HepG2 (cell line): Measurements from ENCODE around the gene SEC31A. TPM values are rescaled to one million over a fixed set of nuclear protein-coding genes. Genes with fewer than 3 reads are reported as not detected.

Source experiments
- ATAC-seq: fragments of 200-7000 bp; cut with Tn5 transposase; 3 replicates; pipeline ENCODE4 v1.9.1; 2020; ENCODE audit warnings: mild to moderate bottlenecking, moderate library complexity
- BruUV-seq: library from RNA; stranded (reverse); fragments of 400-500 nt; replicated peaks from 2 replicates; lab custom pipeline; 2021; lab: Mats Ljungman, UMichigan
- CTCF ChIA-PET: fragments of 300-600 bp; formaldehyde crosslinking; extraction: SDS; loops from one replicate; lab custom pipeline; 2021; ENCODE audit warnings: low total read pairs, inconsistent platforms, low intra/inter-chr PET ratio; lab: Yijun Ruan, JAX
- POLR2A ChIA-PET: fragments of 350-600 bp; sonication (Branson Sonifier 250); formaldehyde crosslinking; loops from one replicate; lab custom pipeline; 2020; ENCODE audit warnings: antibody characterized with exemption, inconsistent platforms; lab: Yijun Ruan, JAX
- DNase-seq: peaks from one replicate; pipeline ENCODE4 v3.0.0-alpha.2; 2015; ENCODE audit warnings: low spot score
- FAIRE-seq: peaks from 3 replicates; lab custom pipeline; 2011; peaks lifted over from hg19 to GRCh38; lab: Jason Lieb, UNC
- H2AFZ ChIP-seq: one replicate; pipeline ENCODE4 v1.6.1; 2011; ENCODE audit warnings: low read length, inconsistent platforms
- H3K27ac ChIP-seq: fragments of 300-600 bp; 3 replicates; pipeline ENCODE4 v1.8.0; 2011; ENCODE audit warnings: mixed run types, mild to moderate bottlenecking, mixed read lengths, low read length, inconsistent platforms; ENCODE audit not compliant: insufficient read depth; ENCODE audit errors: extremely low read length
- H3K27me3 ChIP-seq, 2 experiments: fragments of 200-600 bp in 1 of 2; 2 replicates in 1 of 2; 3 replicates in 1 of 2; pipeline versions ENCODE4 v1.6.0 to v1.8.0; 2011; ENCODE audit warnings: low read length in 2 of 2, mild to moderate bottlenecking in 2 of 2, moderate library complexity in 2 of 2, inconsistent platforms in 1 of 2; ENCODE audit not compliant: insufficient read depth in 2 of 2, control insufficient read depth in 1 of 2
- H3K36me3 ChIP-seq, 2 experiments: fragments of 200-600 bp in 1 of 2; replicated peaks in 1 of 2; 2 replicates in 1 of 2; 3 replicates in 1 of 2; pipeline versions ENCODE4 v1.5.1 to v1.8.0; 2011; ENCODE audit warnings: low read length in 2 of 2, inconsistent platforms in 1 of 2; ENCODE audit not compliant: insufficient read depth in 2 of 2, control insufficient read depth in 1 of 2
- H3K4me1 ChIP-seq: 2 replicates; pipeline ENCODE4 v1.5.1; 2012; ENCODE audit warnings: low read length, inconsistent platforms; ENCODE audit not compliant: insufficient read depth
- H3K4me2 ChIP-seq: 2 replicates; pipeline ENCODE4 v1.6.0; 2011; ENCODE audit warnings: low read depth, low read length, inconsistent platforms
- H3K4me3 ChIP-seq, 3 experiments: fragments of 200-600 bp in 1 of 3; sonication (generic), shearing (Covaris generic) in 1 of 3; replicated peaks in 1 of 3; 2 replicates each; pipeline ENCODE4 v1.5.1; 2011 to 2016; ENCODE audit warnings: low read length in 3 of 3, inconsistent platforms in 2 of 3, low read depth in 2 of 3, mild to moderate bottlenecking in 2 of 3, control low read depth in 1 of 3, mixed read lengths in 1 of 3; ENCODE audit not compliant: insufficient read depth in 1 of 3
- H3K79me2 ChIP-seq: one replicate; pipeline ENCODE4 v1.6.1; 2011; ENCODE audit warnings: low read length, inconsistent platforms; ENCODE audit not compliant: insufficient read depth
- H3K9ac ChIP-seq: 2 replicates; pipeline ENCODE4 v1.6.0; 2011; ENCODE audit warnings: mild to moderate bottlenecking, low read depth, low read length, inconsistent platforms; ENCODE audit not compliant: insufficient read depth
- H3K9me3 ChIP-seq: 2 replicates; pipeline ENCODE4 v1.5.1; 2012; ENCODE audit warnings: mild to moderate bottlenecking, low read length
- H4K20me1 ChIP-seq: 2 replicates; pipeline ENCODE4 v1.6.0; 2011; ENCODE audit warnings: inconsistent platforms, mild to moderate bottlenecking, low read length, moderate library complexity; ENCODE audit not compliant: insufficient read depth
- ATF4 ChIP-seq, 2 experiments: fragments of 450-650 bp in 1 of 2; sonication (generic) in 1 of 2; formaldehyde crosslinking; IDR thresholded peaks; 2 replicates each; pipeline versions ENCODE4 v1.5.0 to v1.8.0; 2020 to 2022; ENCODE audit warnings: mild to moderate bottlenecking in 1 of 2, missing genetic modification reagents in 1 of 2
- ATF7 ChIP-seq, 2 experiments: fragments of 450-650 bp in 1 of 2; sonication (generic) in 1 of 2; formaldehyde crosslinking in 1 of 2; IDR thresholded peaks; 2 replicates each; pipeline versions ENCODE4 v1.4.0 to v1.6.1; 2016 to 2020; ENCODE audit warnings: antibody characterized with exemption in 1 of 2, mild to moderate bottlenecking in 1 of 2, missing genetic modification reagents in 1 of 2
- DPF2 ChIP-seq: sonication (generic); formaldehyde crosslinking; IDR thresholded peaks from 2 replicates; pipeline ENCODE4 v1.4.0; 2020; ENCODE audit warnings: mild to moderate bottlenecking, low read depth, missing genetic modification reagents, borderline replicate concordance
- GPBP1L1 ChIP-seq: sonication (generic); formaldehyde crosslinking; IDR thresholded peaks from 2 replicates; pipeline ENCODE4 v1.5.0; 2020; ENCODE audit warnings: mild to moderate bottlenecking, missing genetic modification reagents
- NFYB ChIP-seq: sonication (generic); formaldehyde crosslinking; IDR thresholded peaks from 2 replicates; pipeline ENCODE4 v1.4.0; 2020; ENCODE audit warnings: missing genetic modification reagents
- POLR2AphosphoS5 ChIP-seq: IDR thresholded peaks from 2 replicates; pipeline ENCODE4 v1.6.1; 2012; ENCODE audit warnings: low read depth, low read length
- RORA ChIP-seq: sonication (generic); formaldehyde crosslinking; IDR thresholded peaks from 2 replicates; pipeline ENCODE4 v1.5.0; 2020; ENCODE audit warnings: mild to moderate bottlenecking, missing genetic modification reagents, moderate library complexity
- ZNF468 ChIP-seq: sonication (generic); formaldehyde crosslinking; IDR thresholded peaks from 2 replicates; pipeline ENCODE4 v1.8.0; 2022; ENCODE audit warnings: mild to moderate bottlenecking, moderate library complexity, missing genetic modification reagents
- ZNF598 ChIP-seq: sonication (generic); formaldehyde crosslinking; IDR thresholded peaks from 2 replicates; pipeline ENCODE4 v1.5.1; 2020; ENCODE audit warnings: mild to moderate bottlenecking, missing genetic modification reagents, borderline replicate concordance
- ZSCAN12 ChIP-seq: sonication (generic); formaldehyde crosslinking; IDR thresholded peaks from 2 replicates; pipeline ENCODE4 v1.9.0; 2021; ENCODE audit warnings: mild to moderate bottlenecking, missing genetic modification reagents
- in situ Hi-C: cut with HindIII; loops from 2 replicates; pipeline ENCODE4 v1.10.0; 2017; ENCODE audit warnings: low pct_unique_long_range_greater_than_20kb; ENCODE audit not compliant: extremely low pct_ligation_motif_present
- intact Hi-C: fragments of 100-400 bp; cut with micrococcal nuclease; formaldehyde crosslinking; loops from one replicate; pipeline ENCODE4 v1.10.0; 2022; ENCODE audit not compliant: unreplicated experiment
- polyA plus RNA-seq, 8 experiments: library from polyadenylated mRNA; depleted of rRNA in 3 of 8; stranded (reverse) in 7 of 8; unstranded in 1 of 8; fragments of >200 nt; fragmentation: Illumina TruSeq in 4 of 8; extraction: Trizol in 4 of 8; gene quantifications; 2 replicates each; pipeline versions ENCODE4 v1.2.1 to v1.2.3, GENCODE V29; 2011 to 2016; ENCODE audit warnings: low read depth in 4 of 8, missing spikeins in 1 of 8, mixed read lengths in 1 of 8; ENCODE audit not compliant: insufficient read depth in 1 of 8
- total RNA-seq, 5 experiments: library from RNA; depleted of rRNA; stranded (reverse); fragments of >200 nt; fragmentation: Illumina TruSeq; extraction: Trizol; gene quantifications; 2 replicates each; pipeline ENCODE4 v1.2.3, GENCODE V29; 2016; ENCODE audit warnings: low read depth in 1 of 5

SEC31A gene
- total and polyA plus RNA-seq, 2 of the 13 experiments (the other 11 are each of a cell fraction or from before 2014, with no cell fraction given) = 231 to 435 TPM

GRCh38 chr4:82921795-82922194, 30.8 kb upstream of the SEC31A start:
- no peak overlapping the region for H3K9ac ChIP-seq

More at GRCh38 chr4:82921795-82922194, 30.8 kb upstream of the SEC31A start:
- no peaks in the 10 kb centered on the region for H4K20me1 ChIP-seq
- no peak for TF ChIP-seq RORA
- TF ChIP-seq POLR2AphosphoS5 = no peak
- TF ChIP-seq ZNF598 (CRISPR knock-in tag) = no peak
- no peak for TF ChIP-seq ATF4 (CRISPR knock-in tag; IDR thresholded peaks at IDR 0.05)
- no peak for TF ChIP-seq GPBP1L1 (CRISPR knock-in tag)
- no peak for TF ChIP-seq DPF2 (CRISPR knock-in tag)
- no peak for TF ChIP-seq ZSCAN12 (CRISPR knock-in tag)
- no peak for TF ChIP-seq NFYB (CRISPR knock-in tag)
- TF ChIP-seq ATF7 (IDR thresholded peaks at IDR 0.05) = no peak
- no peak for TF ChIP-seq ATF7 (CRISPR knock-in tag; IDR thresholded peaks at IDR 0.05)
- TF ChIP-seq ZNF468 (CRISPR knock-in tag) = no peak
- ATAC-seq (peak; percentile 32; the same call in 1 of the 3 replicates), FAIRE-seq (no peak), DNase-seq (no peak)
- no peak overlapping the region for H2AFZ ChIP-seq
- no peaks in the 10 kb centered on the region for H3K79me2 ChIP-seq
- CTCF ChIA-PET = no interaction called here
- POLR2A ChIA-PET = no interaction called here
- H3K36me3 ChIP-seq = peaks cover 0 to 18% of the 10 kb centered on the region in 2 experiments; a peak in 3 of 5 replicates
- H3K27ac ChIP-seq = no peak overlapping the region
- in situ Hi-C loops = no loop called here
- H3K27me3 ChIP-seq = no peaks in the 10 kb centered on the region
- H3K4me1 ChIP-seq = no peaks in the 10 kb centered on the region
- no peaks in the 10 kb centered on the region for H3K9me3 ChIP-seq
- no TSS peak for BruUV-seq
- no peak overlapping the region for H3K4me3 ChIP-seq
- no peak overlapping the region for H3K4me2 ChIP-seq
- intact Hi-C loops = no loop called here
